HG02759 (cell line): ENCODE data around the gene TRAPPC6A.

ENCODE experiments used
- ATAC-seq: cut with Tn5 transposase; IDR thresholded peaks from one replicate; pipeline ENCODE4 v1.9.1; 2021; ENCODE audit warnings: mild to moderate bottlenecking, moderate library complexity; ENCODE audit not compliant: unreplicated experiment

Gene TRAPPC6A

DNA sequence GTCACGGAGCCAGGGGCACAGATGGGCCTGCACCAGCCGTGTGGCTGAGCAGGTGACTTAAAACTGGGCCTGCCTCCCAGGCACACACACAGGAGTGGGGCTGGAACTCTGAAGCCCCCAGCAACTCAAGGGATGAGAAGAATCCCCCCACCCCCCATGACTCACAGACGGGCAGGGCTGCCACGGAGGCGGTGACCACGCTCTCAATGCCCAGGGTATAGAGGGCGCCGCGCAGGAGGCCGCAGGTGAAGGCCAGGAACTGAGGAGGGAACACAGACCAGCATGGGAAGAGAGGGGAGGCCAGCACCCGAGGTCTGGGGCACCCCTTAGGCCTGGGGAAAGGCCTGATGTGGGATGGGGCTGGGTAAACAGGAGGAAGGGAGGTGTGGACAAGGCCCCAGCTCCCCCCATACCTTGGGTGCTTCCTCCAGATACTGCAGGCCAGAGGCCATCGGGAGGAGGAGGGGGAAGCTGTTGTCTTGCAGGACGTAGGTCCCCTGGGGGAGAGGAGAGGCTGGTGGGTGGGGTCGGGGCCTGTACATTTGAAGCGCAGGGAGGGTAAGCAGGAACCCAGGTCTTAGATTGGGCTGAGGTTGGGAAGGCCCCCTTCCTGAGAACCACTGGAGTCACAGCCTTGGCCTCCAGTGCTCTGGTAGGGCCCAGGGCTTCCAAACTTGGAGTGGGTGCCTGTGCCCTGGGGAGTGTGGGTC is 14.1 kb downstream of the TRAPPC6A start:
- ATAC-seq = no peak

DNA sequence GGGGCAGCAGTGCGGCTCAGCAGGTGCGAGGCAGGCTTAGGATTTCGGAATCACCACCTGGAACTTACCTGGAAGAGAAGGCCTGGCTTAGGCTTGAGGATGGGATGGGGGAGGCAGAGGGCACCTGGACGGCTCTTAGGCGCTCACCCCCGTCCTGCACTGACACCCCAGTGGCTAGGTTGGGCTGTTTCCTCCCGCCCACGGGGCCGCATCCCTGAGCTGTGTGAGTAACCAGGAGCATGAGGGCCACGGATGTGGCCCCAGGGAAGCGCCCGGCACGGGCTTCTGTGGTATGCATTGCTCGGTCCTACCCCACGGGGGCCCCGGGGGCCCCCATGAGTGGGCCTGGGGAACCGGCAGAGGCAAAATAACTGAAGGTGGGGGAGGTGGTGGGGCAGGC is 14.9 kb downstream of the TRAPPC6A start:
- no peak for ATAC-seq

DNA sequence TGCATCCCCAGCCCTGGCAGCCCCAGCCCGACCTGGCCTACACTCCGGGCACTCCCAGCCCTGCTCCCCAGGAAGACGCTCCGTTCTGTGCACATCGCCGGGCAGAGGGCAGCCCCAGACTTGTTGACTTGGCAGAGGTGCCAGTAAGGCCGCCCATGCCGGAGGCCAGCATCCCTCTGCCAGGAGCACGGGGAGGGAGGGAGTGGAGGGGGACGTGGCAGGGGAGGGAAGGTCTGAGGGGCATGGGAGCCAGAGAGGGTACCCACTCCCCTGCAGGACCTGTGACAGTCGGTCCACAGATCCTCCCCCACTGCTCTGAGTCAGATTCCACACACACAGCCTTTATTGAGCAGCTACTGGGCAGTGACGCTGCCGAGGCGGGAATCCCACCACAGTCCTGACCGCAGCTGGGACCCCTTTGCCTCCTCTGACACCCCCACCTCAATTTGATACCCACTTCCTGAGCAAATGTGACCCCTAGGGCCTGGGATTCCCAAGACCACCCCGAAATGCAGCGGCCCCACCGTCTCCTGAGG is 15.4 kb downstream of the TRAPPC6A start:
- no peak for ATAC-seq

DNA sequence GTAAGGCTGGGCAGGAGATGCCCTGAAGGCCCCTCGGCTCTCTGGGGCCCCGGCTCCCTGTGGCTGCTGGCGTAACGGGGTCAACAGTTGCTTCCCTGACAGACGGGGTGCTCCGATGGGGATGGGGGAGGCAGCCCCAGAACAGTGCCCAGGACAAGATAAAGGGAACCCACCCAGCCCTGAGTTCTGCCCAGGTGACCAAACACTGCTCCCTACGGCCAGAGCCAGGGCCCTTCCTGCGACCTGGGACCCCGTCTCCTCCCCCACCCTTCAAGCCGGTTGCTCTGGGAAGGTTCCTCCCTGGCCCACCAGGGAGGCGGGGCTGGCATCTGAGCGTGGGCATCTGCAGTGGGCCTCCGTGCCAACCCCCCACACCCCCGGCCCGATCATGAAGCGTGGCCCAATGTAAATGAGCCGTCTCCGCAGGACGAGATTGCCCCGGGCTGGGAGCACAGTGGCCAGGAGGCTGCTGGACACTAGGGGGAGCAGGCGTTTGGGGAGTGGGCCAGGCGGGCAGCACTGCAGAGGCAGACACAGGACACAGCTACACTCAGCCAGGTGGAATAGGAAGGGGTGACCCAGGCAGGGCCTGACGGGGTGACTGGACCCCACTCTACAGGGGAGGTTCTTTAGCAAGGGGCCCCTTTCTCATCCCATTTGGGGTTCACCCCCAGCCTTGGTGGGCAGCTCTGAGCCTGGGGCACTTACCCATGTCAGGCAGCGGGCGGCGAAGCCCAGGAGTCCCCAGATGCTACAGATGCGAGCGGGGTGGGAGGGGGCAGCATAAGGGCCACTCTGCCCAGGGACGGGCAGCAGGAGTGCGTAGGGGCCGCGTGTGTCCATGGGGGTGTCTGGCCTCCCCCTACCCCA is 16.1 kb downstream of the TRAPPC6A start:
- no peak for ATAC-seq

DNA sequence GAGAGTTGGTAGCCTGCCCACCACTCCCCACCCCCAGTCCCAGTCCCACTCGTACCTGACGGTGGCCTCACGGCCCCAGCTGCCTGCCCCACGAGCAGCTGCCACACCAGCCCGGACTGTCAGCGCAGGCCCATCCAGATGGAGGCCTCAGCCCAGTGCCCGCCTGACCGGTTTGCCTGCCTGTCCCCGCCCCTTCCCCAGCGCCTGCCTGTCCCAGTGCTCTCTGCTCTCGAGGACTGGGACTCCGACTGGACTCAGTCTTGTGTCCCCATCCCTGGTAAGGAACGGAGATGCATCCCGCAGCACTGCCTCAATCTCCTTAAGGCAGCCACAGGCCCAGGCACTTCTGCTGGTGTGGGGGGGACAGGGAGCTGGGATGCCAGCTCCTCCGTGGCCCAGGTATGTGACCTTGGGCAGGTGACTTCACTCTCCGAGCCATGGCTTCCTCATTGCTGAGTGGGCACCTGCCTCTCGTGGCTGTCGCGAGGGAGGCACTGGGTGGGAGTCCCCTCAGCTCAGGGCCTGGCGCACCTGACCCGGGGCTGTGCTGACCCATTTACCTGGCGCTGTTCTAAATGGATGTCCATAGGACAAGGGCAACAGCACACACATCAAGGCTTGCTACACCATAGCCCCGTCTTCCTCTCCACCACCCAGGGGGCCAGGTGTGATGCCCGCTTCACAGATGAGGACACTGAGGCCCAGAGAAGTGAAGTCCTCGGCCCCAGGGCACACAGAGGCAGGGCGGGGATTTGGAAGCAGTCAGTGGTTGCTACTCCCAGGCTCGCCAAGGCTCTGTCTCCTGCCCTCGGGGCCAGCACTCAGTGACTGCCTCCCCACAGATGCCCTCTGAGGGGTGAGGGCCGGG is 16.9 kb downstream of the TRAPPC6A start, which contains the start of gene NKPD1:
Gene NKPD1 (minus strand): TSS at position 113 of the 868 bp plus-strand sequence. CDS start 832 bp downstream, outside the sequence.
- no peak for ATAC-seq

DNA sequence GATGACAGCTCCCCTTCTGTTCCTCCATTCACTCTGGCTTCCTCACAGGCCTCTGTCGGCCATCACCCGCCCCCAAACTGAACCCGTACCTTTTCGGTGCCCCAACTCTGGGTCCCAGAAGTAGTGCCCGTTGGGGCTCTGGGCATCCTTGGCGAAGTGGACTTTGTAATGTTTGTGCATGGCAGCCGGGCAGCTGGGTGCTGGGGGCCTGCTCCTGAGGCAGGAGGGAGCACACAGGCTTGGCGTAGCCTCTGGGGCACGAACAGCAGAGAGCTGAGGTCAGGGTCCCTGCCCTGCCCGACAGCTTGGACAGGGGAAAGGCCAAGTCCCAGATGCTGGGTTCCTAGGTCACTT is 18.1 kb downstream of the TRAPPC6A start:
- ATAC-seq = no peak

DNA sequence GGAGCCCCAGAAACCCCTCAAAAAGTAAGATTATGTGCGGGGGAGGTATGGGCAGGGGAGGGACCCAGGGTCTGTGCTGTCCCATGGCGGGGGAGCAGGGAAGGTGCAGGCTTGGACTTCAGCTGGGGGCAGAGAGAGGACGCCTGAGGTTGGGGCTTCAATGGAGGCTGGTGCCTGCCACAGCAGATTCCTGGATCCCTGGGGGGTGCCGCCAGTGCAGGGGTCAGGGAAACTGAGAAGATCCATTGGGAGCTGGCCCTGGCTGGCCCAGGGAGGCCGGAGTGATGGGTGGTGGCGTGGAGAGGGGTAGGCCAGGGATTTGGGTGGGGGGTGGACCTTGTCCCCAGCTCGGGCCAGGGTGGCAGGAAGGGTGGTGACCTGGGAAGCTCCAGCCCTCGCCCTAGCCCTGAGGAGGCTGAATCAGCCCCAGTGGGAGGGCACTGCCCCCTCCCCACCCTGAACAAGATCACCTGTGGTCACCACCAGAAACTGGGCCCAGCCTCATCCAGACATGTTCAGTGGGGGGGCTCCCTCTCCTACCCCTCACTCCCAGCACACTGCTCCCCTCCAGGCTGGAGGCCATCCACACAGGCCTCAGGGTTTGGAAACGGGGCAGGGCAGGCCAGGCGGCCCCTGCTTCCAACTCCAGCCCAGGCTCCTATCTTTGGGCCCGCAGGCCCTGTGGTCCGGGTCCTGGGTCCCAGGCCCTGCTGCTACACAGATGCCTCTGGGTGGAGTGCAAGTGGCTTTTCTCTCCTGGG is 18.6 kb downstream of the TRAPPC6A start:
- no peak for ATAC-seq

DNA sequence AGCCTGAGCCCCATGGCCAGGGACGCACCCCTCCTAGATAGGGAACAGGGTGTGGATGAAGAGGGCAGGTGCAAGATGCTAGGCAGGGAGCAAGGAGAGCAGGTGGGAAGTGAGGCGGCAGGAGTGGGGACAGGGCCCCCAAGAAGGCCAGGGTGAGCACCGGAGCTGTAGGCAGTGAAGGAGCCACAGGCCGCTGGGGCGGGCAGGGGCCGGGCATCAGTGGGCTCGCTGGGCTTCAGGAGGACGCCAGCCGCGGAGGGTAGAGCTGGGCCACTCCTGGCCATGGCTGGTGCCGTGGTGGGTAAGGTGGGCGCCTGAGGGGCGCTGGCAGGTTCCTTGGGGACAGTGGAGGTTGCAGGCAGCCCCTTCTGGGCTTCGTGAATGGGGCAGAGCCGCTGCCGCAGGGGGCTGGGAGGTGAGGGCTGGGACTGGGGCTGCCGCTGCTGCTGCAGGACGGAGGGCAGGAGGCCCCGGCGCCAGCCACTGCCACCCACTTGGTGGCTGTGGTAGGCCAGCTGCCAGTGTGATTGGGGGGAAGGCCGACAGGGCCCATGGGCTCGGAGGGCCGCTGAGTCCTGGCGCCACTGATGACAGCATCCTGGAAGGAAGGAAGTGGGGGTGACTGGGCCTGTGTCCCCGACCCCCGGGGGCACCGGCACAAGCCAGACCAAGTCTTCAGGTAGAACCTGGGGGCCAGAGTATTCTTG is 19.4 kb downstream of the TRAPPC6A start:
- ATAC-seq = no peak

DNA sequence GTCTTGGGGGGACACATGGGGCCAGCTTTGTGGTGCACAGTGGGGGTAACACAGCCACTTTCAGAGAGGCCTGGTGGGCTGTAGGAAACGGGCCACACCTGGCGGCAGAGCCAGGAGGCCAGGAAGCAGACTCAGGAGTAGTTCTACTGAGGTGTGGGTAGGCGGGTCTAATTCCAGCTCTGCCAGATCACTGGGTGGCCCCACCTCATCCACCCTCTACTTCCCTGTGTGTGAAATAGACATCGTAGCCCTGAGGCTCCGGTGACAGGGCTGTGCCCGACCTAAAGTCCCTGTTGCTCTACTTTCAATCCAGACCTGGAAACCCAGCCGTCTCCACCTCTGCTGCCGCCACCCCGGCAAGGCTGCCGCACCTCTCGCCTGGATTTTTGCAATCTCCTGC is 21.3 kb downstream of the TRAPPC6A start:
- no peak for ATAC-seq

DNA sequence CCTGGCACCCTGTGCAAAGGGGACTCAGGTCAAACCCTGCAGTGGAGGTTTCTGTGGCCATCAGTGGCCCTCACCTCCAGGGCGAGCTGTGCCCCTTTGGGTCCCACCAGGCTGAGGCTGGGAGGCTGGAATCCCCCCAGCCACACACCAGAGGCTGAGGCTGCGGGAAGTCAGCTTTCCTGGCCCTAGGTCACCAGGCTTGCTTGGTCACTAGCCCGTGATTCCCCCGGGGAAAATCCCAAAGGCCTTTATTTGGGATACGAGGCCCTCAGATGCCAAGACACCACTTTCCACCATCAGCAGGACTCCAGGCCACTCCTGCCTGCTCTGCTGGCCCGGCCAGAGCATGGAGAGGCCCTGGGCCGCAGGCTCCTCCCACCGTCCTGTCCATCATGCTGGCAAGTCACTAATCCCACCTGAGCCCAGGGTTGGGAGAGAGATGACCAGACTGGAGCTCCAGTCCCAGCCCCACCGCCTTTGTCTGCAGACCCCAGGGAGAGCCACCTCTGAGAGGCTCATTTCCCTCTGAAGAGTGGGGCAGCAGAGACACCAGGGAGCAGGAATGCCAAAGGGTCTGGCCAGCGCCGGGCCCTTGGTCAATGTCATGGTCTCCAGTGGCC is 21.9 kb downstream of the TRAPPC6A start:
- ATAC-seq = no peak

DNA sequence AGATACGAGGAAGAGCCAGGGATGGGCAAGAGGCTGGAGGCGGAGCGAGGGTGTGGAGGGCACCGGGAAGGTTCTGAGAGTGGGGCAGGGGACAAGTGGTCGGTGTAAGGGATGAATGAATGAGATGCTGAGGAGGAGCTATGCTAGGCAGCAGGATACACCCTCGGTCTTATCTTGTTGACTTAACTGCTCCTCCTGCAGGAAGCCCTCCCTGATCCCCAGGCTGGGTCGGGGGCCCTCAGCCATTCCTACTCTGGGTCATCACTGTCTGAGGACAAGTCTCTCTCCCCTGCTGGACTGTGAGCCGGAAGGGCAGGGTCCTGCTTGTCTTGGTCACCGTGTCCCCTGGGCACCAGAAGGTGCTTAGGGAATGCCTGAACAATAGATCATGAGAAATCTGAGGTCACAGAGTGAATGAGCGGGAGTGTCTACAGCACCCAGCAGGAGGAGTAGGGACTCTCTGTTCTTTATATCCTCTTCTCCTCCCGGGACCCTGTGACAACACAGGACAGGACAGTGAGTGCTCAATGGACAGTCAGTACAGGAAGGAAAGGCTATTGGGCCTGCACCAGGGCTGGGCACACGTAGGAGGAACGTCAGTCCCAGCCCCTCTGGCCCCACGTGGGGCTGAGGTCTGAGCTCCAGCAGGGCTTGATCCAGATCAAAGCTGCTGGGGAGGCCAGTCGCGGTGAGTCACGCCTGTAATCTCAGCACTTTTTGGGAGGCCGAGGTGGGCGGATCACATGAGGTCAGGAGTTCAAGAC is 23.8 kb downstream of the TRAPPC6A start:
- ATAC-seq = no peak

DNA sequence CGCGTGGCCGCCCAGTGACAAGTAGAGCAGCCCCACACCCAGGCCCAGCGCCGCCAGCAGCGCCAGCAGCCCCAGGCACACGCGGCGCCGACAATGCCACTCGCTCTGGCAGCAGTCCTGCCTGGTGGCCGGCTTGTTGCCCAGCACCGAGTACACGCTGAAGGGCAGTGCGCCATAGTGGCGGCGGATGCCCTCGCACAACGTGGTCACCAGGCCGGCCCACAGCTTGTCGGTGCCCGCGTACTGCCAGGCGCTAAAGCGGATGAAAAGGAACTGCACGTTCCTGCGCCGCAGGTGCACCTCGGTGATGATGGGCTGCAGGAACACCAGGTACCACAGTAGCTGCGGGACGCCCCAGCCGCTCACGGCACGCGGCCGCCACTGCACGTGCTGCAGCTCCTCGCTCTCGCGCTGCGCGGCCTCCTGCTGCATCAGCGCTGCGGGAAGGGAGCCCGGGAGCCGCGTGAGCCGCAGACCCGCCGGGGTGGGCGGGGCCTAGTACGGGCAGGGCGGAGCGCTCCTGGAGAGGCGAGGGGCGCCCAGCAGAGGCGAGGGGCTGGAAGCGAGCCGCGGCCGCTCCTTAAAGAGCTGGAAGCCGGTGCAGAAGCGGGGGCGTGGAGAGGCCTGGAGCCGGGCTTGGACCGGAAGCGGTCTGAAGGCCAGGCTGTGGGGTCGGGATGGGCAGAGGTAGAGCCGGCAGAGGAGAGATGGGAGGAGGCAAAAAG is 24.5 kb downstream of the TRAPPC6A start:
- ATAC-seq = no peak

DNA sequence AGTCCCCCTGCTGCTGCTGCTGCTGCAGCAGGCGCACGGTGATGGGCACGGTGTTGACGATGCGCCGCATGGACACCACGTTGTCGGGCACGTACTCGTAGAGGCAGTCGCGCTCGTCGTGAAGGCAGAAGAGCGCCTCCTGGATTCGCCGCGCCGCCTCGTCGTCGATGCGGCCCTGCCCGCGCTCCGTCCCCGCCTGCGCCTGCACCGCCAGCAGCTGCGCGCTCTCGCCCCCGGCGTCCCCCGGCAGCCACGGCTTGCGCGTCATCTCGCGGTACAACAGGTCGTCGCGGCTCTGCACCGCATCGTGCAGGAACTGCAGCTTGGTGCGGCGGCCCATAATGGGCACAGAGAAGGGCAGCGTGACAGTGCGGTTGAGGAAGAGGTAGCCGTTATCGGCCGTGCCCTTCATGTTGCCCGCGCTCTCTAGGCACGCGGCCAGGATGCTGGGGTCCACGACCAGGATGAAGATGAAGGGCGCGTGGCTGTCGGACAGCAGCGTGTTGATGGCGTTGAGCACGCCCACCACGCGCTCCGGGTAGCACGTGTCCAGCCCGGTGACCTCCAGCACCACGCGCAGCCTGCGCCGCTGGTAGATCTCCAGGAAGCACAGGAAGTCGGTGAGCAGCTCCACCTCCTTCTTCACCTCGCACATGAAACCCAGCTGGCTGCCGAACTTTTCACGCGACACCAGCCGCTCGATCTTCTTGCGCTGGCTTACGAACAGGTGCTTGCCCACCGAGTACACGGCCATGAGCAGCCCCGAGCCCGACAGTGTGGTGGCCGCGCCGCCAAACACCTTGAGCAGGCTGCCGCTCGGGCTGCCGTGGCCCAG is 25.3 kb downstream of the TRAPPC6A start:
- ATAC-seq = no peak

DNA sequence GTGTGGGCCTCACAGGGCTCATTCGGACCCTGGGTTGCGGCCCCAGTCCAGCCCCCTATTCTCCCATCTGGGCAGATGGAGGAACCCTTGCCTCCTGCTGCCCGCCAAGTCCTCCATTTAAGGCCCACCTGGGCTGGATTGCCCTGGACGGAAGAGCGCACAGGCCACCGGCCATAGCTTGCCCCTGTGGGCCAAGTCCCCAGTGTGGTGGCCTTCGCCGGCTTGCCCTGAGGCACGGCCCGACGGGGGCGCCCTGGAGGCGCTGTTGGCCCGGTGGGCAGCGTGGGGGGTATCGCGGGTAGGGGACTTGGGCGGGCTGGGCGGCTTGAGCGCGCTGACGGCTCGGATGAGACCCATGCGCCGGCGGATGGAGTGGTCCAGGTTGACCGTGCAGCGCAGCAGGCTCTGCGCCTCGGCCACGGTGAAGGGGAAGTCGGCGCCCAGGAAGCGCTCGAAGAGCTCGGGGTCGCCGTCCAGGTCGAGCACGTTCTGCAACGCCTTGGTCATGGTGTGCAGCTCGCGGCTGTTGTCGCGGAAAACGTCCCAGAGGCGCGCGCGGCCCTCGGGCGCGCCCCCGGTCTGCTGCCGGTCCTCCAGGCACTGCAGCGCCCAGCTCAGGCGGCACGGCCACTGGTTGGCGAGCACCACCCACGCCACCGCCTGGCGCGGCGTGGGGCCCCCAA is 26.1 kb downstream of the TRAPPC6A start:
- no peak for ATAC-seq

DNA sequence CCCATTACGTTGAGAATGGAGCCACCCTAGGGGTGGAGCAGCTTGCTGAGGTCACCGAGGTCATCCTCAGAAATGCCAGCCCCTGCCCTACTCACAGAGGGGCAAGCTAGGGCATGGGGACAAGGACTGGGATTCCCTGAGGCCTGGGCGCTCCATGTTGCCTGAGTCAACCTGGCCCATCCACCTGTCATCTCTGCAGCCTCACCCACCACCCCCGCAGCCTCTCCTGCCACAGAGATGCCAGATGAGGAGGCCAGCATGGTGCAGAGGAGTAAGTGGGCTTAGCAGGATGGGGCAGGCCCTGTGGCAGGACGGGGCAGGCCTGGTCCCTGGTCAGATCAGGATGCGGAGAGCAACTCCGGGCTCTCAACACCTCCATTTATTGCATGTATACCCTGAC is 26.7 kb downstream of the TRAPPC6A start:
- ATAC-seq = no peak

DNA sequence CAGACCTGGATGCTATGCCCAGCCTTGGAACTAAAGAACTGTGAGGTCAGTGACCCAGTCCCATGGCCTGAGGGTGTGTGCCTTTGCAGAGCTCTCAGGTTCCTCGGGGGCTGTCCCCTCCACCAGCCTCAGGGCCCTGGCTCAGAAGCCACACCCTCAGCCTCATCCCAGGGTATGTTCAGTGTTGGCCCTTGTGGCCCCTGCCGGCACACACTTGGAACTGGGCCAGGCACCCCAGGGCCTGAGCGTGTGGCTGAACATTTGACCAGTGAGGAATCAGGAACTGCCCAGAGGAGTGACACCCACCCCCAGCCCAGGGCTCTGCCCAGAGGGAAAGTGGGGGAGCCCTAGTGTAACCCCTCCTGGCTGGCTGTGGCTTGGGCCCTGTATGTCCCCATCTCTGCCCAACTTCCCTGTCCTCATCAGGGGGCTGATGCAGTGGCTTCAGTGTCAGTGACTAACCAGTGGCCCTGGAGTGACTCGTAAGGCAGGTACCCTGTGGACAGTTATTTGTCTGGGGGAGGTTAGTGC is 27.2 kb downstream of the TRAPPC6A start:
- ATAC-seq = no peak
